Measurements from ENCODE around the gene EXOSC3. TPM values are rescaled to one million over a fixed set of nuclear protein-coding genes. Genes with fewer than 3 reads are reported as not detected.
"Not testable (repeated sequence)": the region's sequence is repeated elsewhere in the genome, so short reads cannot be mapped to it uniquely, and the experiment has no call there.

EXOSC3 gene
- total RNA-seq, 4 donors from 2014 or later: 32.0 to 63.5 (median 44.7) TPM

DNA sequence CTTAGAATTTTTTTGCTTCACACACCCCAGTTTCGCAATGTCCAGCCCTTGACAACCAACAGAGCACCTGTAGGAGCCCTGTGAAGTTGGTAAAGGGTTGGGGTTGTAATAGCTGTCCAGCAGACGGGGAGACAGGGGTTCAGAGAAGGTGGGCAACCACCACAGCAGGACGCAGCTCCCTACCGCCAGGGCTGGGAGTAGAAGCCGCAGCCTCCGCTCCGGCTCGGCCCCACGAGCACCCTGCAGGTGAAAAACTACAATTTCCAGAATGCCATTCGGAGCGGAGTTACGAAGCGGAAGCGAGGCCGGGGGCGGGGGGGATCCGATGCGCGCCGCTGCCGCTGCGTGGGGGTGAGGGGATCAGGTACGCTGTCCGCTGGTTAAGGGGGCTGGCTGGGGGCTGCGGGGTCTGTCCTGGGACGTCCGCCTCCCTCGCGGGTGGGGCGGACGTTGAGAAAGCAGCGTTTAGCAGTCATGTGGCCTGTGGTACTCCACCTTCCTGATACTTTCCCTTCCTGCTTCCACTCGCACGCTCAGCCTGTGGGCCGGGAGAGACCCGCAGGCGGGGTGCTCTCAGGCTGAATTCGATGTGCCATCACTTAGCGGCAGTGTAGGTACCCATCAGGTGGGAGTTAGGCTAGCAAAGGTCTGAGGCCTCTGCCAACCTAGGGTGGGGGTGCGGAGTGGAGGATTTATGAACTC lies 31.2 kb downstream of the EXOSC3 start, which contains the start of gene TRMT10B:
TRMT10B (plus strand) TSS at position 317 of the 702 bp plus-strand sequence. CDS start 8,127 bp downstream, outside the sequence.
- no peaks in the 10 kb centered on the region for H3K27me3 ChIP-seq
- no peaks in the 10 kb centered on the region for H3K9me3 ChIP-seq
- no peaks in the 10 kb centered on the region for H3K36me3 ChIP-seq
- H3K4me3 ChIP-seq: peak within 1 kb of the TSS; percentile 71 to 93 (median 80)
- H3K27ac ChIP-seq: peak within 1 kb of the TSS; percentile 71 to 88 (median 85)
- H3K4me1 ChIP-seq: peaks cover 0 to 7% (median 0%) of the 10 kb centered on the region in 4 donors
- no peak for TF ChIP-seq POLR2A (IDR thresholded peaks at IDR 0.05)
- TF ChIP-seq, protein P1, sequence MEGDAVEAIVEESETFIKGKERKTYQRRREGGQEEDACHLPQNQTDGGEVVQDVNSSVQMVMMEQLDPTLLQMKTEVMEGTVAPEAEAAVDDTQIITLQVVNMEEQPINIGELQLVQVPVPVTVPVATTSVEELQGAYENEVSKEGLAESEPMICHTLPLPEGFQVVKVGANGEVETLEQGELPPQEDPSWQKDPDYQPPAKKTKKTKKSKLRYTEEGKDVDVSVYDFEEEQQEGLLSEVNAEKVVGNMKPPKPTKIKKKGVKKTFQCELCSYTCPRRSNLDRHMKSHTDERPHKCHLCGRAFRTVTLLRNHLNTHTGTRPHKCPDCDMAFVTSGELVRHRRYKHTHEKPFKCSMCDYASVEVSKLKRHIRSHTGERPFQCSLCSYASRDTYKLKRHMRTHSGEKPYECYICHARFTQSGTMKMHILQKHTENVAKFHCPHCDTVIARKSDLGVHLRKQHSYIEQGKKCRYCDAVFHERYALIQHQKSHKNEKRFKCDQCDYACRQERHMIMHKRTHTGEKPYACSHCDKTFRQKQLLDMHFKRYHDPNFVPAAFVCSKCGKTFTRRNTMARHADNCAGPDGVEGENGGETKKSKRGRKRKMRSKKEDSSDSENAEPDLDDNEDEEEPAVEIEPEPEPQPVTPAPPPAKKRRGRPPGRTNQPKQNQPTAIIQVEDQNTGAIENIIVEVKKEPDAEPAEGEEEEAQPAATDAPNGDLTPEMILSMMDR (IDR thresholded peaks at IDR 0.05): peak in 4 of 6 experiments; percentile 7 to 35 (median 18)
- DNase-seq: peak; percentile 64 to 78 (median 78)

DNA sequence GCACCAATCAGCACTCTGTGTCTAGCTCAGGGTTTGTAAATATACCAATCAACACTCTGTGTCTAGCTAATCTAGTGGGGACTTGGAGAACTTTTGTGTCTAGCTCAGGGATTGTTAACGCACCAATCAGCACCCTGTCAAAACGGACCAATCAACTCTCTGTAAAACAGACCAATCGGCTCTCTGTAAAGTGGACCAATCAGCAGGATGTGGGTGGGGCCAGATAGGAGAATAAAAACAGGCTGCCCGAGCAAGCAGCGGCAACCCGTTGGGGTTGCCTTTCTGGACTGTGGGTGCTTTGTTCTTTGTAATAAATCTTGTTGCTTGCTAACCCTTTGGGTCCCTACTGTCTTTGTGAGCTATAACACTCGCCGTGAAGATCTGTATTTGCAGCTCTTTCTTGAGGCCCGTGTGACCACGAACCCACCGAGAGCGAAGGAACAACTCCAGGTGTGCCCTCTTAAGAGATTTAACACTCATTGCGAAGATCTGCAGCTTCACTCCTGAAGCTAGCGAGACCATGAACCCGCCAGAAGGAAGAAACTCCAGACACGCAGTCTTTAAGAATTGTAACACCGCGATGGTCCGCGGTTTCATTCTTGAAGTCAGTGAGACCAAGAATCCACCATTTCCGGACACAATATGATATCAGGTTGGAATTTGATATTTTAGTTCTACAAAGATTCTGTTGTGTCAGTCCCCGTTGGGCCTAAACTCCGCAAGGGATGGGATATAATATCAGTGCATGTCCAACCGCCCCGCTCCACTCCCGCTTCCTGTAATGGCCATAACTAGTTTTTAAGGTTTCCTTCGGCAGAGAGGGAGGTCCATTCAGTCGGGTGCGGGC lies 32.0 kb downstream of the EXOSC3 start:
- Histone ChIP-seq H3K4me3 (peak overlapping the region; percentile 71 to 93 (median 80)), H3K27ac (peak overlapping the region in 2 of 4 donors; percentile 84 to 88), H3K36me3 (no peaks in the 10 kb centered on the region), H3K9me3 (no peaks in the 10 kb centered on the region), H3K4me1 (peaks cover 0 to 7% (median 0%) of the 10 kb centered on the region in 4 donors), H3K27me3 (no peaks in the 10 kb centered on the region)
- DNase-seq: no peak
- TF ChIP-seq POLR2A (IDR thresholded peaks at IDR 0.05): no peak
- TF ChIP-seq, protein P1 (IDR thresholded peaks at IDR 0.05): no peak

DNA sequence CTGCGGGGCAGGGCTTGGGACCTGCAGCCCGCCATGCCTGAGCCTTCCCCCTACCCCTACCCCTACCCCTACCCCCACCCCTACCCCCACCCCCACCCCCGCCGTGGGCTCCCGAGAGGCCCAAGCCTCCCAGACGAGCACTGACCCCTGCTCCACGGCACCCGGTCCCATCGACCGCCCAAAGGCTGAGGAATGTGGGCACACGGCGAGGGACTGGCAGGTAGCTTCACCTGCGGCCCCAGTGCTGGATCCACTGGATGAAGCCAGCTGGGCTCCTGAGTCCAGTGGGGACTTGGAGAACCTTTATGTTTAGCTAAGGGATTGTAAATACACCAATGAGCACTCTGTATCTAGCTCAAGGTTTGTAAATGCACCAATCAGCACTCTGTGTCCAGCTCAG lies 32.8 kb downstream of the EXOSC3 start:
- H3K27me3 ChIP-seq, H3K36me3 ChIP-seq, H3K9me3 ChIP-seq, H3K27ac ChIP-seq, H3K4me3 ChIP-seq, DNase-seq, H3K4me1 ChIP-seq: not testable (repeated sequence)

DNA sequence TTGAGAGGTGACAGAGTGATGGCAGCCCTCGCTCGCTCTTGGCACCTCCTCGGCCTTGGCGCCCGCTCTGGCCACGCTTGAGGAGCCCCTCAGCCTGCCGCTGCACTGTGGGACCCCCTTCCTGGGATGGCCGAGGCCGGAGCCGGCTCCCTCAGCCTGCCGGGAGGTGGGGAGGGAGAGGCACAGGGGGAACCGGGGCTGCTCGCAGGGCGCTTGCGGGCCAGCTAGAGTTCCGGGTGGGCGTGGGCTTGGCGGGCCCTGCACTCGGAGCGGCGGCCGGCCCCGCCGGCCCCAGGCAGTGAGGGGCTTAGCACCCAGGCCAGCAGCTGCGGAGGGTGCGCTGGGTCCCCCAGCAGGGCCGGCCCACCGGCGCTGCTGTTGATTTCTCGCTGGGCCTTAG lies 33.2 kb downstream of the EXOSC3 start:
- not testable (repeated sequence) for H3K4me3 ChIP-seq, H3K36me3 ChIP-seq, DNase-seq, H3K9me3 ChIP-seq, H3K4me1 ChIP-seq, H3K27me3 ChIP-seq, H3K27ac ChIP-seq

DNA sequence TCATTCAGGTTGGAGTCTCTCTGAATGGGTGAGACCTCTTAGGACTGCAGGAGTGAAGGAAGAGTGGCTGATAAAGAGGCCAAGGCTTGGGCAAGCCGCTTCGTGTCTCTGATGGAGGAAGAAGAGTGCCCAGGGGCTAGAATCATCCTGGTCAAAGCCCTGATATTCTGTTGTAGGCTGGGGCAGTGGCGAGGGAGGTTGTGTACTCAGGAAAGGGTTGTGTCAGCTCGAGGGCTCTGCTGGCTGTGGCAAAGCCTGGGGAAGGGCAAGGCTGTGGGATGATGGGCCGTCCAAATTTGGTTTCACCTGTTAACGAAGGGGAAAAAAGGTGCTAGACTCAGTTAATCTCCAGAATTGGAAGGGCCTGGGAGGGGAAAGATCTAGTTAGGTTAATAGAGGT lies 33.7 kb downstream of the EXOSC3 start:
- Histone ChIP-seq H3K9me3 (no peaks in the 10 kb centered on the region), H3K4me1 (peaks cover 0 to 7% (median 0%) of the 10 kb centered on the region in 4 donors), H3K27ac (no peak overlapping the region), H3K36me3 (no peaks in the 10 kb centered on the region), H3K4me3 (no peak overlapping the region), H3K27me3 (no peaks in the 10 kb centered on the region)
- TF ChIP-seq, protein P1 (IDR thresholded peaks at IDR 0.05): no peak
- no peak for TF ChIP-seq POLR2A (IDR thresholded peaks at IDR 0.05)
- no peak for DNase-seq

DNA sequence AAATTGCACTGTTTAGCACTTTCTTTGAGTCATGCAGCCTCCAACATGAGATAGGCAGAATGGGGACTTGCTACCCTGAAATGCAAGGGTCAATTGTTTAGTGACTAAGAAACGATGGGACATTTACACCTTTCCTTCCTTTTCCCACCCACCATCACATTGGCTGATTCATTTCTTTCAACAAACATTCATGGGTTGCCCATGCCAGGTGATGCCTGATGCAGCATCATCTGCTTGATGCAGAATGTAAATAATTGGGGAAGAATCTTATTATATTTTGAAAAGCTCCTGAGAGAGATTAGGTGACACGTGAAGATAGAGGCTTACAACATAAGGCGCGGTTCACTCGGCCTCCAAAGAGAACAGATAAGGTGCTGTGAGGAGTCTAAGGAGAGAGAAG lies 35.7 kb downstream of the EXOSC3 start:
- H3K27me3 ChIP-seq: no peaks in the 10 kb centered on the region
- no peak for TF ChIP-seq POLR2A (IDR thresholded peaks at IDR 0.05)
- TF ChIP-seq, protein P1 (IDR thresholded peaks at IDR 0.05): no peak

More for the DNA sequence above, 35.7 kb downstream of the EXOSC3 start:
- Histone ChIP-seq H3K36me3 (no peaks in the 10 kb centered on the region), H3K4me1 (no peaks in the 10 kb centered on the region), H3K27ac (no peak overlapping the region), H3K4me3 (no peak overlapping the region), H3K9me3 (no peaks in the 10 kb centered on the region)
- no peak for DNase-seq

Data from Peyer's patch (tissue), 4 donors.